OCI-LY3 (cell line): Measurements from ENCODE around the gene ACAD10.

Experiments
- EZH2phosphoT487 ChIP-seq: fragments of 200-600 bp; shearing (Covaris generic); IDR thresholded peaks from 2 replicates; pipeline ENCODE4 v1.6.1; 2018; ENCODE audit warnings: antibody characterized with exemption, mixed run types, low read depth
- TF ChIP-seq, protein P1 (sequence below): fragments of 200-600, 300-600 bp; sonication (generic); IDR thresholded peaks from 2 replicates; pipeline ENCODE4 v1.5.1; 2014; ENCODE audit warnings: antibody characterized with exemption, low read length, low read depth

DNA sequence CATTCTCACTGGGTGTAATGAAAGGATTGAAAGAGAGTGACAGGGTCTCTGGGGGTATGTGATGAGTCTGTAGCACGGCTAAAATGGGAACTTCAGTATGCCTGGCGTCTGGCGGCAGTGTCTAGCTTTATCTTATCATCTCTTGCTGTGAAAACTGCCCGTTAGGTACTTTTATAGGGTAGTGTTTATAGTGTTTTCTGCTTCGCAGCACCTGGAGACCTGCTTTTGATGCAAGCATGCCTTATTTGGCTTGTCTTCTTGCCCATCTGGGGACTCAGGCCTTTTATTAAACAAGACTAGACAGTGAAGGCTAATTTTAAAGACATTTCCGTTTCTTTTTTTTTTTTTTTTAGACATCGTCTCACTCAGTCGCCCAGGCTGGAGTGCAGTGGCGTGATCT lies 44.6 kb downstream of the ACAD10 start:
- TF ChIP-seq, protein P1, sequence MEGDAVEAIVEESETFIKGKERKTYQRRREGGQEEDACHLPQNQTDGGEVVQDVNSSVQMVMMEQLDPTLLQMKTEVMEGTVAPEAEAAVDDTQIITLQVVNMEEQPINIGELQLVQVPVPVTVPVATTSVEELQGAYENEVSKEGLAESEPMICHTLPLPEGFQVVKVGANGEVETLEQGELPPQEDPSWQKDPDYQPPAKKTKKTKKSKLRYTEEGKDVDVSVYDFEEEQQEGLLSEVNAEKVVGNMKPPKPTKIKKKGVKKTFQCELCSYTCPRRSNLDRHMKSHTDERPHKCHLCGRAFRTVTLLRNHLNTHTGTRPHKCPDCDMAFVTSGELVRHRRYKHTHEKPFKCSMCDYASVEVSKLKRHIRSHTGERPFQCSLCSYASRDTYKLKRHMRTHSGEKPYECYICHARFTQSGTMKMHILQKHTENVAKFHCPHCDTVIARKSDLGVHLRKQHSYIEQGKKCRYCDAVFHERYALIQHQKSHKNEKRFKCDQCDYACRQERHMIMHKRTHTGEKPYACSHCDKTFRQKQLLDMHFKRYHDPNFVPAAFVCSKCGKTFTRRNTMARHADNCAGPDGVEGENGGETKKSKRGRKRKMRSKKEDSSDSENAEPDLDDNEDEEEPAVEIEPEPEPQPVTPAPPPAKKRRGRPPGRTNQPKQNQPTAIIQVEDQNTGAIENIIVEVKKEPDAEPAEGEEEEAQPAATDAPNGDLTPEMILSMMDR = no peak
- no peak for TF ChIP-seq EZH2phosphoT487
